Gastroesophageal sphincter (tissue), 4 donors: Measurements from ENCODE around the gene ARRDC4. TPM values are rescaled to one million over a fixed set of nuclear protein-coding genes. Genes with fewer than 3 reads are reported as not detected.

ENCODE experiments used
- ATAC-seq: fragments of 150-250 bp; one replicate; pipeline ENCODE4 v1.9.1; 2016; ENCODE audit warnings: mild to moderate bottlenecking, moderate library complexity
- H3K27ac ChIP-seq, 4 donors: fragments of 200-600 bp; sonication (generic) in 3 of 4; 1 replicate in 3 of 4; 2 replicates in 1 of 4; pipeline ENCODE4 v1.5.1; 2016 to 2019
- H3K27me3 ChIP-seq: fragments of 200-600 bp; sonication (generic); one replicate; pipeline ENCODE4 v1.5.1; 2019
- H3K36me3 ChIP-seq, 2 donors: fragments of 200-600 bp; sonication (generic); one replicate each; pipeline ENCODE4 v1.5.1; 2019; ENCODE audit warnings: control low read depth in 1 of 2
- H3K4me1 ChIP-seq, 3 donors: fragments of 200-600 bp; sonication (generic); 1 replicate in 2 of 3; 2 replicates in 1 of 3; pipeline ENCODE4 v1.5.1; 2016 to 2019; ENCODE audit warnings: control low read depth in 2 of 3
- H3K4me3 ChIP-seq, 2 donors: fragments of 200-600 bp; sonication (generic); one replicate each; pipeline ENCODE4 v1.5.1; 2019; ENCODE audit warnings: mild to moderate bottlenecking in 1 of 2, moderate library complexity in 1 of 2
- H3K9me3 ChIP-seq, 3 donors: fragments of 200-600 bp; sonication (generic); one replicate each; pipeline ENCODE4 v1.5.1; 2017 to 2019; ENCODE audit warnings: control low read depth in 2 of 3
- CTCF ChIP-seq, 4 experiments: fragments of 200-600 bp in 2 of 4; fragments of 450-650 bp in 2 of 4; sonication (generic) in 1 of 4; IDR thresholded peaks; one replicate each; pipeline ENCODE4 v1.5.1; 2017 to 2019; ENCODE audit warnings: antibody characterized with exemption in 4 of 4, mild to moderate bottlenecking in 2 of 4, moderate library complexity in 2 of 4
- EP300 ChIP-seq: sonication (generic); formaldehyde crosslinking; IDR thresholded peaks from one replicate; pipeline ENCODE4 v1.6.1; 2017; ENCODE audit warnings: antibody characterized with exemption, mild to moderate bottlenecking
- POLR2A ChIP-seq, 2 donors: fragments of 450-650 bp; IDR thresholded peaks; one replicate each; pipeline ENCODE4 v1.6.1; 2017; ENCODE audit warnings: antibody characterized with exemption in 2 of 2, mild to moderate bottlenecking in 2 of 2, moderate library complexity in 1 of 2
- POLR2AphosphoS5 ChIP-seq: sonication (generic); formaldehyde crosslinking; IDR thresholded peaks from one replicate; pipeline ENCODE4 v1.6.1; 2017; ENCODE audit warnings: antibody characterized with exemption
- WGBS, 2 donors: methylation state at CpG; one replicate each; pipeline ENCODE4 v1.1.5; 2018; ENCODE audit warnings: low coverage in 1 of 2; 5-methylcytosine and 5-hydroxymethylcytosine counted together
- total RNA-seq, 4 donors: library from RNA; depleted of rRNA; stranded (reverse); fragments of >200 nt; gene quantifications; one replicate each; pipeline ENCODE4 v1.1.0, GENCODE V29; 2016

The ARRDC4 gene
- total RNA-seq, 4 donors from 2014 or later, result 49.5 to 176 (median 116) TPM

- ATAC-seq, result no peak
Measured at GRCh38 chr15:98001663-98002194, 41.2 kb downstream of the ARRDC4 start.

GRCh38 chr15:98002419-98002818 is 41.9 kb downstream of the ARRDC4 start:
- 89 to 93% methylated on average over 3 of the region's 3 CpGs for WGBS, 2 donors
- Histone ChIP-seq H3K4me3 (no peak overlapping the region), H3K9me3 (no peaks in the 10 kb centered on the region), H3K36me3 (no peaks in the 10 kb centered on the region), H3K27me3 (no peaks in the 10 kb centered on the region), H3K4me1 (peaks cover 0 to 22% (median 0%) of the 10 kb centered on the region in 3 donors), H3K27ac (no peak overlapping the region)
- no peak for ATAC-seq
- TF ChIP-seq EP300 (no peak), POLR2AphosphoS5 (no peak), CTCF (IDR thresholded peaks at IDR 0.05) (no peak), POLR2A (IDR thresholded peaks at IDR 0.05) (no peak)

More at GRCh38 chr15:98001663-98002194, 41.2 kb downstream of the ARRDC4 start:
- Histone ChIP-seq H3K27ac (no peak overlapping the region), H3K27me3 (no peaks in the 10 kb centered on the region), H3K36me3 (no peaks in the 10 kb centered on the region), H3K4me1 (peaks cover 0 to 15% (median 0%) of the 10 kb centered on the region in 3 donors), H3K9me3 (no peaks in the 10 kb centered on the region), H3K4me3 (no peak overlapping the region)
- WGBS, 2 donors, result 88 to 93% methylated on average over 10 of the region's 10 CpGs
- TF ChIP-seq POLR2AphosphoS5 (no peak), CTCF (IDR thresholded peaks at IDR 0.05) (no peak), EP300 (no peak), POLR2A (IDR thresholded peaks at IDR 0.05) (no peak)

- Histone ChIP-seq H3K9me3 (no peaks in the 10 kb centered on the region), H3K27me3 (no peaks in the 10 kb centered on the region), H3K36me3 (no peaks in the 10 kb centered on the region), H3K4me1 (peaks cover 0 to 24% (median 0%) of the 10 kb centered on the region in 3 donors), H3K4me3 (no peak overlapping the region), H3K27ac (no peak overlapping the region)
- TF ChIP-seq POLR2AphosphoS5, result no peak
- no peak for TF ChIP-seq EP300
- TF ChIP-seq CTCF (IDR thresholded peaks at IDR 0.05), result no peak
- no peak for TF ChIP-seq POLR2A (IDR thresholded peaks at IDR 0.05)
- no peak for ATAC-seq
- 59 to 100% methylated on average over 1 to 3 of the region's 4 CpGs for whole genome bisulfite sequencing, 2 donors
Measured at GRCh38 chr15:98002866-98003265, 42.4 kb downstream of the ARRDC4 start.

- Histone ChIP-seq H3K9me3 (no peaks in the 10 kb centered on the region), H3K27ac (no peak overlapping the region), H3K27me3 (no peaks in the 10 kb centered on the region), H3K36me3 (no peaks in the 10 kb centered on the region), H3K4me1 (peaks cover 0 to 24% (median 0%) of the 10 kb centered on the region in 3 donors), H3K4me3 (no peak overlapping the region)
- no peak for ATAC-seq
- 73 to 87% methylated on average over 5 of the region's 5 CpGs for WGBS, 2 donors
- TF ChIP-seq POLR2A (IDR thresholded peaks at IDR 0.05) (no peak), POLR2AphosphoS5 (no peak), EP300 (no peak), CTCF (IDR thresholded peaks at IDR 0.05) (no peak)
Measured at GRCh38 chr15:98003518-98003917, 43.0 kb downstream of the ARRDC4 start.

- WGBS, 2 donors, result 17 to 33% methylated on average over 2 of the region's 3 CpGs
- no peaks in the 10 kb centered on the region for H3K36me3 ChIP-seq
- no peaks in the 10 kb centered on the region for H3K27me3 ChIP-seq
- no peaks in the 10 kb centered on the region for H3K9me3 ChIP-seq
- H3K4me3 ChIP-seq, result no peak overlapping the region
- no peak for TF ChIP-seq EP300
- TF ChIP-seq CTCF (IDR thresholded peaks at IDR 0.05), result no peak
- TF ChIP-seq POLR2AphosphoS5, result no peak
- no peak for TF ChIP-seq POLR2A (IDR thresholded peaks at IDR 0.05)
- no peak for ATAC-seq
- H3K4me1 ChIP-seq, result peaks cover 0 to 24% (median 0%) of the 10 kb centered on the region in 3 donors
- peak overlapping the region in 1 of 4 donors; percentile 38 for H3K27ac ChIP-seq
Measured at GRCh38 chr15:98003996-98004395, 43.5 kb downstream of the ARRDC4 start.
